Measurements from ENCODE around the gene SAMD5. TPM values are rescaled to one million over a fixed set of nuclear protein-coding genes. Genes with fewer than 3 reads are reported as not detected.
"Not testable (repeated sequence)": the region's sequence is repeated elsewhere in the genome, so short reads cannot be mapped to it uniquely, and the experiment has no call there.

The SAMD5 gene
- total RNA-seq, 1 donor from 2014 or later: 12.0 TPM

- Mint-ChIP-seq H3K4me1 (peaks cover 14% of the 10 kb centered on the region), H3K36me3 (peaks cover 18% of the 10 kb centered on the region), H3K9me3 (peaks cover 12% of the 10 kb centered on the region), H3K4me3 (no peak overlapping the region), H3K27me3 (ENCODE audit: low read depth) (no peaks in the 10 kb centered on the region), H3K27ac (no peak overlapping the region)
- no peak for TF ChIP-seq CTCF (IDR thresholded peaks at IDR 0.05; ENCODE audit: unreplicated experiment)
- no peak for DNase-seq (ENCODE audit: low spot score in 2 of 2, unreplicated experiment in 2 of 2)
These were observed 31.6 kb downstream of the SAMD5 start for GRCh38 chr6:147540075-147540474.

GRCh38 chr6:147542436-147542835 lies 33.9 kb downstream of the SAMD5 start:
- H3K27me3 Mint-ChIP-seq (ENCODE audit: low read depth); DNase-seq (ENCODE audit: low spot score in 2 of 2, unreplicated experiment in 2 of 2); H3K4me3 Mint-ChIP-seq; H3K27ac Mint-ChIP-seq: not testable (repeated sequence)
- H3K4me1 Mint-ChIP-seq: peaks cover 25% of the 10 kb centered on the region
- peaks cover 18% of the 10 kb centered on the region for H3K36me3 Mint-ChIP-seq
- peaks cover 12% of the 10 kb centered on the region for H3K9me3 Mint-ChIP-seq

GRCh38 chr6:147544420-147544819 lies 35.9 kb downstream of the SAMD5 start:
- Mint-ChIP-seq H3K4me3 (no peak overlapping the region), H3K27me3 (ENCODE audit: low read depth) (no peaks in the 10 kb centered on the region), H3K9me3 (peaks cover 15% of the 10 kb centered on the region), H3K27ac (no peak overlapping the region), H3K4me1 (peaks cover 22% of the 10 kb centered on the region), H3K36me3 (peaks cover 19% of the 10 kb centered on the region)
- no peak for DNase-seq (ENCODE audit: low spot score in 2 of 2, unreplicated experiment in 2 of 2)
- TF ChIP-seq CTCF (IDR thresholded peaks at IDR 0.05; ENCODE audit: unreplicated experiment): no peak

GRCh38 chr6:147546501-147547368 lies 38.2 kb downstream of the SAMD5 start:
- Mint-ChIP-seq H3K4me3 (no peak overlapping the region), H3K4me1 (peaks cover 22% of the 10 kb centered on the region), H3K27ac (peak overlapping the region; percentile 44), H3K27me3 (ENCODE audit: low read depth) (no peaks in the 10 kb centered on the region), H3K36me3 (peaks cover 11% of the 10 kb centered on the region), H3K9me3 (peaks cover 9% of the 10 kb centered on the region)
- no peak for TF ChIP-seq CTCF (IDR thresholded peaks at IDR 0.05; ENCODE audit: unreplicated experiment)
- DNase-seq (ENCODE audit: low spot score in 2 of 2, unreplicated experiment in 2 of 2): no peak

- no peak for TF ChIP-seq CTCF (IDR thresholded peaks at IDR 0.05; ENCODE audit: unreplicated experiment)
- no peak for DNase-seq (ENCODE audit: low spot score in 2 of 2, unreplicated experiment in 2 of 2)
- H3K4me1 Mint-ChIP-seq: peaks cover 26% of the 10 kb centered on the region
- no peak overlapping the region for H3K4me3 Mint-ChIP-seq
- peaks cover 6% of the 10 kb centered on the region for H3K36me3 Mint-ChIP-seq
- H3K27me3 Mint-ChIP-seq (ENCODE audit: low read depth): no peaks in the 10 kb centered on the region
- peaks cover 9% of the 10 kb centered on the region for H3K9me3 Mint-ChIP-seq
- H3K27ac Mint-ChIP-seq: no peak overlapping the region
These were observed 38.9 kb downstream of the SAMD5 start for GRCh38 chr6:147547369-147547902.

- Mint-ChIP-seq H3K4me1 (peaks cover 24% of the 10 kb centered on the region), H3K4me3 (no peak overlapping the region), H3K27ac (no peak overlapping the region), H3K36me3 (peaks cover 4% of the 10 kb centered on the region), H3K9me3 (peaks cover 6% of the 10 kb centered on the region), H3K27me3 (ENCODE audit: low read depth) (no peaks in the 10 kb centered on the region)
- TF ChIP-seq CTCF (IDR thresholded peaks at IDR 0.05; ENCODE audit: unreplicated experiment): no peak
- DNase-seq (ENCODE audit: low spot score in 2 of 2, unreplicated experiment in 2 of 2): no peak
These were observed 40.5 kb downstream of the SAMD5 start for GRCh38 chr6:147548921-147549475.
